Measurements from ENCODE around the gene BICD1.

Gene BICD1

GRCh38 chr12:32110417-32110816 lies 3.8 kb downstream of the BICD1 start:
- H3K27ac Mint-ChIP-seq, result no peak overlapping the region
- peaks cover 27% of the 10 kb centered on the region for H3K4me1 Mint-ChIP-seq (ENCODE audit: low read depth)
- no peak for DNase-seq (ENCODE audit: low spot score)
- no peak overlapping the region for H3K4me3 Mint-ChIP-seq
- no peaks in the 10 kb centered on the region for H3K36me3 Mint-ChIP-seq (ENCODE audit: low read depth)
- H3K9me3 Mint-ChIP-seq, result no peaks in the 10 kb centered on the region
- peaks cover 11% of the 10 kb centered on the region for H3K27me3 Mint-ChIP-seq (ENCODE audit: low read depth)

- Mint-ChIP-seq H3K9me3 (no peaks in the 10 kb centered on the region), H3K4me1 (ENCODE audit: low read depth) (peaks cover 25% of the 10 kb centered on the region), H3K36me3 (ENCODE audit: low read depth) (no peaks in the 10 kb centered on the region), H3K27ac (no peak overlapping the region), H3K4me3 (no peak overlapping the region), H3K27me3 (ENCODE audit: low read depth) (peaks cover 9% of the 10 kb centered on the region)
- no peak for DNase-seq (ENCODE audit: low spot score)
Observed at GRCh38 chr12:32110942-32111341, 4.3 kb downstream of the BICD1 start.

GRCh38 chr12:32115404-32116104 lies 8.9 kb downstream of the BICD1 start:
- no peak overlapping the region for H3K27ac Mint-ChIP-seq
- peaks cover 10% of the 10 kb centered on the region for H3K4me1 Mint-ChIP-seq (ENCODE audit: low read depth)
- H3K9me3 Mint-ChIP-seq, result no peaks in the 10 kb centered on the region
- no peak overlapping the region for H3K4me3 Mint-ChIP-seq
- no peak for DNase-seq (ENCODE audit: low spot score)
- no peaks in the 10 kb centered on the region for H3K36me3 Mint-ChIP-seq (ENCODE audit: low read depth)
- H3K27me3 Mint-ChIP-seq (ENCODE audit: low read depth), result peaks cover 7% of the 10 kb centered on the region

- H3K36me3 Mint-ChIP-seq (ENCODE audit: low read depth), result no peaks in the 10 kb centered on the region
- peaks cover 11% of the 10 kb centered on the region for H3K4me1 Mint-ChIP-seq (ENCODE audit: low read depth)
- DNase-seq (ENCODE audit: low spot score), result no peak
- peaks cover 7% of the 10 kb centered on the region for H3K27me3 Mint-ChIP-seq (ENCODE audit: low read depth)
- H3K4me3 Mint-ChIP-seq, result no peak overlapping the region
- H3K9me3 Mint-ChIP-seq, result no peaks in the 10 kb centered on the region
- no peak overlapping the region for H3K27ac Mint-ChIP-seq
Observed at GRCh38 chr12:32116897-32117296, 10.2 kb downstream of the BICD1 start.

- no peaks in the 10 kb centered on the region for H3K9me3 Mint-ChIP-seq
- H3K4me1 Mint-ChIP-seq (ENCODE audit: low read depth), result peaks cover 11% of the 10 kb centered on the region
- H3K27me3 Mint-ChIP-seq (ENCODE audit: low read depth), result peaks cover 7% of the 10 kb centered on the region
- no peaks in the 10 kb centered on the region for H3K36me3 Mint-ChIP-seq (ENCODE audit: low read depth)
- no peak overlapping the region for H3K27ac Mint-ChIP-seq
- no peak overlapping the region for H3K4me3 Mint-ChIP-seq
- DNase-seq (ENCODE audit: low spot score), result no peak
Observed at GRCh38 chr12:32117316-32117715, 10.7 kb downstream of the BICD1 start.

GRCh38 chr12:32118806-32119205 lies 12.2 kb downstream of the BICD1 start:
- H3K4me1 Mint-ChIP-seq (ENCODE audit: low read depth), result peaks cover 11% of the 10 kb centered on the region
- peaks cover 9% of the 10 kb centered on the region for H3K27me3 Mint-ChIP-seq (ENCODE audit: low read depth)
- H3K36me3 Mint-ChIP-seq (ENCODE audit: low read depth), result no peaks in the 10 kb centered on the region
- no peak overlapping the region for H3K4me3 Mint-ChIP-seq
- H3K9me3 Mint-ChIP-seq, result no peaks in the 10 kb centered on the region
- DNase-seq (ENCODE audit: low spot score), result no peak
- H3K27ac Mint-ChIP-seq, result no peak overlapping the region

- Mint-ChIP-seq H3K36me3 (ENCODE audit: low read depth) (no peaks in the 10 kb centered on the region), H3K4me3 (peak overlapping the region; percentile 3), H3K4me1 (ENCODE audit: low read depth) (peaks cover 11% of the 10 kb centered on the region), H3K27ac (no peak overlapping the region), H3K9me3 (no peaks in the 10 kb centered on the region), H3K27me3 (ENCODE audit: low read depth) (peaks cover 11% of the 10 kb centered on the region)
- DNase-seq (ENCODE audit: low spot score), result no peak
Observed at GRCh38 chr12:32120419-32120818, 13.8 kb downstream of the BICD1 start.

GRCh38 chr12:32124637-32125036 lies 18.0 kb downstream of the BICD1 start:
- Mint-ChIP-seq H3K4me1 (ENCODE audit: low read depth) (peaks cover 7% of the 10 kb centered on the region), H3K4me3 (no peak overlapping the region), H3K9me3 (no peaks in the 10 kb centered on the region), H3K36me3 (ENCODE audit: low read depth) (no peaks in the 10 kb centered on the region), H3K27ac (no peak overlapping the region), H3K27me3 (ENCODE audit: low read depth) (peaks cover 8% of the 10 kb centered on the region)
- DNase-seq (ENCODE audit: low spot score), result no peak

- no peaks in the 10 kb centered on the region for H3K9me3 Mint-ChIP-seq
- H3K27ac Mint-ChIP-seq, result no peak overlapping the region
- H3K4me3 Mint-ChIP-seq, result no peak overlapping the region
- no peaks in the 10 kb centered on the region for H3K36me3 Mint-ChIP-seq (ENCODE audit: low read depth)
- peaks cover 1% of the 10 kb centered on the region for H3K4me1 Mint-ChIP-seq (ENCODE audit: low read depth)
- H3K27me3 Mint-ChIP-seq (ENCODE audit: low read depth), result peaks cover 8% of the 10 kb centered on the region
- DNase-seq (ENCODE audit: low spot score), result no peak
Observed at GRCh38 chr12:32125455-32126084, 18.9 kb downstream of the BICD1 start.

- Mint-ChIP-seq H3K27me3 (ENCODE audit: low read depth) (peaks cover 8% of the 10 kb centered on the region), H3K36me3 (ENCODE audit: low read depth) (no peaks in the 10 kb centered on the region), H3K4me3 (no peak overlapping the region), H3K4me1 (ENCODE audit: low read depth) (no peaks in the 10 kb centered on the region), H3K9me3 (no peaks in the 10 kb centered on the region), H3K27ac (no peak overlapping the region)
- DNase-seq (ENCODE audit: low spot score), result no peak
Observed at GRCh38 chr12:32126720-32127119, 20.1 kb downstream of the BICD1 start.

- H3K27ac Mint-ChIP-seq, result no peak overlapping the region
- no peaks in the 10 kb centered on the region for H3K36me3 Mint-ChIP-seq (ENCODE audit: low read depth)
Observed at GRCh38 chr12:32131666-32132065, 25.0 kb downstream of the BICD1 start.

GRCh38 chr12:32134101-32134888 lies 27.6 kb downstream of the BICD1 start:
- peak; percentile 78 for DNase-seq (ENCODE audit: low spot score)
- peak overlapping the region; percentile 41 for H3K4me3 Mint-ChIP-seq
- H3K27ac Mint-ChIP-seq, result peak overlapping the region; percentile 13
- no peaks in the 10 kb centered on the region for H3K9me3 Mint-ChIP-seq
- H3K4me1 Mint-ChIP-seq (ENCODE audit: low read depth), result peaks cover 13% of the 10 kb centered on the region
- H3K36me3 Mint-ChIP-seq (ENCODE audit: low read depth), result no peaks in the 10 kb centered on the region
- peaks cover 25% of the 10 kb centered on the region for H3K27me3 Mint-ChIP-seq (ENCODE audit: low read depth)

More at GRCh38 chr12:32131666-32132065, 25.0 kb downstream of the BICD1 start:
- no peak for DNase-seq (ENCODE audit: low spot score)
- Mint-ChIP-seq H3K27me3 (ENCODE audit: low read depth) (peaks cover 21% of the 10 kb centered on the region), H3K4me3 (no peak overlapping the region), H3K9me3 (no peaks in the 10 kb centered on the region), H3K4me1 (ENCODE audit: low read depth) (peaks cover 9% of the 10 kb centered on the region)

GRCh38 chr12:32135967-32136366 lies 29.3 kb downstream of the BICD1 start:
- Mint-ChIP-seq H3K9me3 (no peaks in the 10 kb centered on the region), H3K27me3 (ENCODE audit: low read depth) (peaks cover 40% of the 10 kb centered on the region), H3K4me3 (no peak overlapping the region), H3K27ac (no peak overlapping the region), H3K4me1 (ENCODE audit: low read depth) (peaks cover 21% of the 10 kb centered on the region), H3K36me3 (ENCODE audit: low read depth) (no peaks in the 10 kb centered on the region)
- no peak for DNase-seq (ENCODE audit: low spot score)

GRCh38 chr12:32136404-32136803 lies 29.8 kb downstream of the BICD1 start:
- no peak overlapping the region for H3K27ac Mint-ChIP-seq
- H3K27me3 Mint-ChIP-seq (ENCODE audit: low read depth), result peaks cover 44% of the 10 kb centered on the region
- no peaks in the 10 kb centered on the region for H3K36me3 Mint-ChIP-seq (ENCODE audit: low read depth)
- H3K9me3 Mint-ChIP-seq, result no peaks in the 10 kb centered on the region
- no peak for DNase-seq (ENCODE audit: low spot score)
- H3K4me1 Mint-ChIP-seq (ENCODE audit: low read depth), result peaks cover 21% of the 10 kb centered on the region
- no peak overlapping the region for H3K4me3 Mint-ChIP-seq
